ENCODE results near the gene TGIF1.
"Not testable (repeated sequence)": the region's sequence is repeated elsewhere in the genome, so short reads cannot be mapped to it uniquely, and the experiment has no call there.

TGIF1 gene

DNA sequence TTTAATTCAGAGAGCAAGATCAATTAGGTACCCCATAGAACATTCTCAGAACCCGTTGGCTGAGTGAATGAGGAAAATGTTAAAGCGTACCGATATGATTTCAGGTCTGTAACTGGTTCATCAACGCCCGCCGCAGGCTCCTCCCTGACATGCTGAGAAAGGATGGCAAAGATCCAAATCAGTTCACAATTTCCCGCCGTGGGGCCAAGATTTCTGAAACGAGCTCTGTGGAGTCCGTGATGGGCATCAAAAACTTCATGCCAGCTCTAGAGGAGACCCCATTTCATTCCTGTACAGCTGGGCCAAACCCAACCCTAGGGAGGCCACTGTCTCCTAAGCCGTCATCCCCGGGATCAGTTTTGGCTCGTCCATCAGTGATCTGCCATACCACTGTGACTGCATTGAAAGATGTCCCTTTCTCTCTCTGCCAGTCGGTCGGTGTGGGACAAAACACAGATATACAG is 7.3 kb downstream of the TGIF1 start:
- no peak for DNase-seq

DNA sequence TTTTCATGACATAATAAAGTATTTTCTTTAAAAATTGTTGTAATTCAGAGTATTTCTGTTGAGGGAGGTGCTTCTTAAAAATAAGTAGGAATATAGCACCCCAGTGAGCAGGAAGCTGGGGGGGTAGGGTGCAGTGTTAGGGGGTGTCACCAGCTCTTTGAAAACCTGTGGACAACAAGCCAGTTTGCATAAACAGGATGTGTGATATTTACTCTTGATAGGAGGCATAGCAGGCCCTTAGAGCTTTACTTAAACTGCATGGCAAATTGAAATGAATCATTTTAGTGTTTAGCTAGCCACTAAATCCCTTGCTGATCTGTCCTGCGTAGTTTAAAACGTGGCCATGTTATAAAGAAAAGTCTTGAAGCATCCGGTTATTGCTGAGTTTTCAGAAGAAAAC is 8.4 kb downstream of the TGIF1 start:
- DNase-seq, result no peak

DNA sequence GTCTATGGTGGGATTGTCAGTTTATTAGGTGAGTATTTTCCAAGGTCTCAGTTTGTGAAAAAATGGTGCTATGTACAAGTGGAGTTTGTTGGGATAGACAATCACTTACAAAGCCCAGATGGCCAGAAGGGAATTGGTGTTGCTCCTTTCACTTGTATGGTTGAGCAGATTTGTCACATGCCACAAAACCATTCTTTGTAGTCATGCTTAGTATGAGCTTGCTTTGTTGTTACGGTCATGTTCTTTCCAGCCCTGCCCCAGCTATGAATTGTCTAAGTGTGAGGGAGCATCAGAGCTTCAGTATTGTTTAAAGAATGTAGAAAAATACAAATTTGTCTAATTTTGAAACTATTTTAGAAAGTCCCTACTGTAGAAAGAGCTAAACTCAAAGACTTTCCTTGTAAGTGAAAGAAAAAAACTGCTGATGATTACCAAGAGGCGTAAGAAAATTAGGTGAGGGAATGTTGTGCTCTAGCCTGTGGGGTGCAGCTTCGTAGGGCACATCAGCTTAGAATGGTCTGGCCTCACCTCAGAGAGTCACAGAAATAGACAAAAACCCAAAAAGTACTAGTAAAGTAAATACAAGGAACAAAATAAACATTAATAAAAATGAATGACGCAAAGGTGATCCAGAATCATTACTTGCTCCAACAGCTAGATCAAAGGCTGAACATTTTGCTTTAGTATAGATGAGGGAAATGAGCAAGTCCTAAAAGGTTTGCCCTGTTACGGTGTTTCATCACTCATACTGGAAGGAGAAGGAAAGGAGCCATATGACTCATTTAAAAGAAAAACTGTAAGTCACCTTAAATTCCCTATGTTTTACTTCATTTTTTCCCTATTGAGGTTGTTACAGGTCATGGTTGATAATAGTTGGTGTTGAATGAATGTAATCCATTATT is 9.2 kb downstream of the TGIF1 start:
- DNase-seq, result peak; percentile 45

DNA sequence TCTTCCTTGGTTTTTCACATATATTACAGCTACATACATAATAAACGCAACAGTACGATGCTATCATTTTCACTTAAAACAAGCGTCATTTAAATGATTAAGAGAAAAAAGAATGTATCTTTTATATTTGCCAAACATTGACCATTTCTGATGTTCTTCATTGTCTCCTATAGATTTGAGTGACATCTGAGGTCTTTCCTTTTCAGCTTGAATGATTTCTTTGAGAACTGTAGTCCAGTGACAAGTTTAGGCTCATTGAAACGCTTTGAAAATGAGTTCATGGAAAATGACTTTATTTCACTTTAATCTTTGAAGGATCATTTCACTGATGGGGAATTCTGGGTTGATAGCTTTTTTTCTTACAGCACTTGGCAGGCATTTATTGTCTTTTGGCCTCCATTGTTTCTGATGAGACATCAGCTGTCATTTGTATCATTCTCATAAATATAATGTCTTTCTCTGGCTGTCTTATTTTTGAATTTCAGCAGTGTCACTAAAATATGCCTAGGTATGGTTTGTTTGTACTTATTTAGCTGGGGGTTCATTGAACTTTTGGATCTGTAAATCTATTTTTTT is 10.9 kb downstream of the TGIF1 start:
- DNase-seq, result no peak

DNA sequence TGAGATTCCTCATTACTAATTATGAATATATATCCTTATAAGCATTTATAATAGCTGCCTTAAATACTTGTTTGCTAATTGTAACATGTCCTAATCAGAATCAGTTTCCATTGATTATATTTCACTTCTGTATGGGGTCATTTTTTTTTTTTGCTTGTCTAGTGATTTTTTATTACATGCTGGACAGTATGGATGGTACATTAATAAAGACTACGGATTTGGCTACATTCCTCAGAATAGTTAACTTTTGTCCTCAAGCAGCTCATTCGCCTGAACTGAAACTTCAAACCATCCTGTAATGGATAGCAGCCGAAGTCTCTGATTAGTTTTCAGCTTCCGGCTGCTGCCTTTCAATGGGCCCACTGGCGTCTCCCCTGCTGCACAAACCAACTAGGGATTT is 11.7 kb downstream of the TGIF1 start:
- DNase-seq, result no peak

DNA sequence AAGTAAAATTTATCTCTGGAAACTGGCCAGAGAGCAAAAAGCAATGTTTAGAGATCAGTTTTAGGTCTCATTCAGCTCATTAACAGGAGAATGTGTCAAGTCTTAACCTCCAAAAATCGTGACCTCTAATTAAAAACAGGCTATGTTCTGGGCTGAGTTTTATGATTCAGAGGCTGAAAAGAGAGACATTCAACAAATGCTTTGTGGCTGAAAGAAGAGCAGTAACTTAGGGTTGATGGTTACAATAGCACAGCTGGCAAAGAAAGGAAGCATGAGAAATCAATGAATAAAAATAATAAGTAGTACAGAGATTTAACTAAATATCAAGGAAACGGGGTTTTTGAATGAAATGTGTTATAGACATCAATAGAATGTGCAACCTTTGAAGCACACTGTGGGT is 13.1 kb downstream of the TGIF1 start:
- DNase-seq, result peak; percentile 46

DNA sequence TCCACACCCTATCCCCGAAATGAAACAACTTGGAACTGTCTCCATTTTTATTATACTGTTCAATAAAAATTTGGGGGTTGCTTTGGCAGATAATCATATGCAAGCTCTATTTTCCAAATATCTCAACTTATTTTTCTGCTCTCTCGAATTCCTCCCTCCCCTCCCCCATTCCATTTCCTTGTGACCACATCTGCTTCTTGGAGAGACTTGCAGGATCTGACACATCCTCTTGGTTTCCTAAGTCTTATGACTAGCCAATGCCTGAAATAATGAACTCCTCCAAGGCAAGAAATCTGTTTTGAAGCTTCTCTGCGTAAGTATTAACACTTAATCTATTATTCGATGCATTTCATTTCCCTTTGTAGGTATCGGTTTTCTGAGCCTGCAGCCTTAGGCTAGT is 16.1 kb downstream of the TGIF1 start:
- no peak for DNase-seq

DNA sequence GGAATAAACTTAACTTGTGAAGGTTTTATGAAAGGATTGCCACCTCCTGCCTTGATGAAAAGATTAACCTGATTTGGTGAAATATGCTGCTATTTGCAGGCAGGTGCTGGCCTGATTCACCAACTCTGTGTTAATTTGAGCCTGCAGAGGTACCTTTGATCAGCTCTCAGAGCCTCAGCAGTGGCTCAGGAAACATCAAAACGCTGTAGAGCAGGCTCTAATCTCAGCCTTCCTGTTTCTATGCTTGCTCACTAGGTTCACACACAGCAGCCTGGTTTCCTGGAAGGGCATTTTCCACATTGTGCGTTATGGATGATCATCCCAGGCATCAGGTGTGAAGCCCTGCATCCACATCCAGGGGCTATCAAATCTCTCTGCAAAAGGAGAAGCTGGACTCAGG is 16.9 kb downstream of the TGIF1 start:
- no peak for DNase-seq

DNA sequence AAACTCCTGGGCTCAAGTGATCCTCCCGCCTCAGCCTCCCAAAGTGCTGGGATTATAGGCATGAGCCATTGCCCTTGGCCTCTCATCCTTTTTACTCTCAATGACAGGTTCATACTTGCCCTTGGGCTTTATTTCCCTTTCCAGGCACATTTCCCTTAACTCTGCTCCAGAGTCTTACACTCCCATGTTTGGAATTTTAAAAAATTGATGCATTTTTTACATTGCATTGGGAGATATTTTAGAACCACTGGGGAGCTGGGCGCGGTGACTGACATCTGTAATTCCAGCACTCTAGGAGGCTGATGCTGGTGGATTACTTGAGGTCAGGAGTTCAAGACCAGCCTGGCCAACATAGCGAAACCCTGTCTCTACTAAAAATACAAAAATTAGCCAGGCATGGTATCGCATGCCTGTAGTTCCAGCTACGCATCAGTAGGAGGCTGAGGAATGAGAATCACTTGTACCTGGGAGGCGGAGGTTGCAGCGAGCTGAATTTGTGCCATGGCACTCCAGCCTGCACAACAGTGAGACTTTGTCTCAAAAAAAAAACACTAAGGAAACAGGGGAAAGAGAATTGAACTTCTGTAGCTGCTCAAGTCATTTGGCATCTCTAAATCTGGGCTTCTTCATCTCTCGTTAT is 18.2 kb downstream of the TGIF1 start:
- DNase-seq, result no peak

DNA sequence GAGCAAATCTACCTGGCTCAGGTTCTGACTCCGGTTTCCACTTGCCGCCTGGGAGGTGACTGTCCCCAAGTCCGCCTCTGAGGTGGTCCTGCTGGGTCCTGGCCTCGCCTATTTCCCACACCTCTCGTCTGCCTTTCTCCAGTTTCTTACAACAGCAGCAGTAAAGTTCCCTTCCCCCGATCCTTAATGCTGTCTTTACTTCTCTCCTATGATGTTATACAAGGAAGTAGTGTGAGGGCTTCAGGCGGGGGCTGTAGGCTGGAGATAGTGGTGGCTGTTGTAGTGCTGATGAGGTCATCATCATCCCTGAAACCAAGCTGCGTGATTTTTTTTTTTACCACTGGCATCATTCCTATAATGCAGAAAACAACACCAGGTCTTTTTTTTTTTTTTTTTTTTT is 18.9 kb downstream of the TGIF1 start:
- DNase-seq, result no peak

DNA sequence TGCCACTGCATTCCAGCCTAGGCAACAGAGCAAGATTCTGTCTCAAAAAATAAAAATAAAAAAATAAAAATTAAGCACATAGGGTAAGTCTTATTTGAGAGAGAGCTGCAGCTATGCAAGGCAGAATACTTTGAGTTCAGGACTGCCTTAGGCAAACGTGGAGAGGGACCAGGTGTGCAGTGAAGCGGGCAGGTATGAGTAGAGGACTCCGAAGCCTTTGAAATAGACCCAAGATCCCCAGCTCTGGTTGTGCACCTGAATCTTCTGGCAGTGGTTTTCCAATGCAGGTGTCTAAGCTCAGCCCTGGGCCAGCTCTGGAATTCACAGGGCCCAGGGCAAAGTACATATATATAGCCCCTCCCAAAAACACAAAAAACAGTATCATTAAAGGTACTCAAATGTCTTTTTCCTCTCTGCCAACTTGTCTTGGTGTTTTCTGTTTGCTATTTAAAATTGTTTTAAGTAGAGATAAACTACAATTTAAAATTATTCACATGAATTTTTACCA is 21.2 kb downstream of the TGIF1 start:
- no peak for DNase-seq

DNA sequence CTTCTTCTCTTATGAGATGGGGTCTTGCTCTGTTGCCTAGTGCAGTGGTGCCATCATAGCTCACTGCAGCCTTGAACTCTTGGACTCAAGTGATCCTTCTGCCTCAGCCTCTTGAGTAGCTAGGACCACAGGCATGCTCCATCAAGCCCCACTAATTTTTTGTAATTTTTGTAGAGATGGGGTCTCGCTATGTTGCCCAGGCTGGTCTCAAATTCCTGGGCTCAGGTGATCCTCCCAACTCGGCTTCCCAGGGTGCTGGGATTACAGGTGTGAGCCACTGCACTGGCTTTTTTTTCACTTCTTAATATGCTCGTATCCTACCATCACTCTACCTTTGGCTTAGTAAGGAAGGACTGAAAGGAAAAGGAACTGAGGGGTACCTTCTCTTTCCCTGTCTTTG is 22.1 kb downstream of the TGIF1 start:
- DNase-seq, result not testable (repeated sequence)

DNA sequence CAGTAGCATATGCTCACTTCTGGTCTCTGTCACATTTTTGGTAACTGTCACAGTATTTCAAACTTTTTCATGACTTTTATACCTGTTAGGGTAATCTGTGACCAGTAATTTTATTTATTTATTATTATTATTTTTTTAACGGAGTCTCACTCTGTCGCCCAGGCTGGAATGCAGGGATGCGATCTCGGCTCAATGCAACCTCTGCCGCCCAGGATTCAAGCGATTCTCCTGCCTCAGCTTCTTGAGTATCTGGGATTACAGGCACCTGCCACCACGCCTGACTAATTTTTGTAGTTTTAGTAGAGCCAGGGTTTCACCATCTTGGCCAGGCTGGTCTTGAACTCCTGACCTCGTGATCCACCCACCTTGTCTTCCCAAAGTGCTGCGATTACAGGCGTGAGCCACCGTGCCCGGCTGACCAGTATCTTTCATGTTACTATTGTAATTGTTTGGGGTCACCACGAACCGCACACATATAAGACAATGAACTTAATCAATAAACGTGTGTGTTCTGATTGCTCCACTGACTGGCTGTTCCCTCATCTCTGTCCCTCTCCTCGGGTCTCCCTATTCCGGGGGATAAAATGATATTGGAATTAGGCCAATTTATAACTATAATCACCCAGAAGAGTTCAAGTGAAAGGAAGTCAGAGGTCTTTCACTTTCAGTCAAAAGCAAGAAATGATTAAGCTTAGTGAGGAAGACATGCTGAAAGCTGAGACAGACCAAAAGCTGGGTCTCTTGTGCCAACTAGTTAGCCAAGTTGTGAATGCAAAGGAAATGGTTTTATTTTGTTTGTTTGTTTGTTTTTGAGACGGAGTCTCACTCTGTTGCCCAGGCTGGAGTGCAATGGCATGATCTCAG is 22.9 kb downstream of the TGIF1 start:
- DNase-seq, result no peak

DNA sequence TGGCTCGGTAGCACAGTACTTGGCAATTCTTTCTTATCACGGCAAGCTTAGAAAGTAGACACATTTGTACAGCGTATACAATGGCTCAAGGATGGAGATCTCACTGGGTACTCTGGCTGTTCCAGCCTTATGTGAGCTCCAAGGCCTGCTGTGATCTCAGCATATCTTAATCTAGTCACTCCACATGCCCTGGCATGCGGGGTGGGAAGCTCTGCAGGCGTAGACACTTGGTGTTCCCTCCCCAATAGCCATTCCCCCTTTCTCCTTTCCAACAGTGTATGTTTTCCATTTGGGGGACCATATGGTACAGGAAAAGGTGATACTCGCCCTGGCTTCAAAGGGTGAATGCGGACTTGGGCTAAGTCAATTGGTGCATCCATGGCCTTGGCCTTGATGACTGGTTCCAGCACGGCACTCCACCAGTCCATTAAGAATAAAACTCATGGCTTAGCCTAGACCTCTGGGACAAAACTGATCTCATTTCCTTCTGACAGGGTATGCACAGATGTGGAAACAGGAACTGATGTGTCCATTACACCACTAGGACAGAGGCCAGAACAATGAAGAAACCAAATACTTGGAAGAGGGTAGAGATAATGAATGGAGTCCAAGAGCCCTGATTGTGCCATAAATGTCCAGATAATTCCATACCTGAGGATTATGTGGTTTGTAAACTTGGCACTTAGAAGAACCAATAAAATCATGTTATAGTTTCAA is 28.4 kb downstream of the TGIF1 start:
- no peak for DNase-seq

DNA sequence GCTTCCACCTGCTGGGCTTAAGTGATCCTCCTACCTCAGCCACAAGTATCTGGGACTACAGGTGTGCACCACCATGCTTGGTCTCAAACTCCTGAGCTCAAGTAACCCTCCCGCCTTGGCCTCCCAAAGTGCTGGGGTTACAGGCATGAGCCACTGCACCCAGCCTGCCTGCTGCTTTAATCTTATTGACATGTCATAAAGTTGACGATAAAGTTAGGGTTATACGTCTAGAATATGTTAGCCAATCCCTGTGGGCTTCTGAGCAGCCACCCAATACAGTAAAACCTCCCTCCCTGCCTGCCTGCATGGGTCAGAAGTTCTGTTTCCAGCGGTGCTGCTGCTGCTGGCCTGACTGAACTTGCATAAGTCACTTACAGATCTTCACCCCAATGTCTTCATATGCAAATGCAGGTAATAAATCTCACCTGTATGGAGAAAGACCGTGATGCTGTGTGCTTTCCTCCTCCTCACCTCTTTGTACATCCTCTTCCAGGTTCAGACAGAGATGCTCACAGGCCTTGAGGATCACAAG is 30.1 kb downstream of the TGIF1 start:
- DNase-seq, result no peak

DNA sequence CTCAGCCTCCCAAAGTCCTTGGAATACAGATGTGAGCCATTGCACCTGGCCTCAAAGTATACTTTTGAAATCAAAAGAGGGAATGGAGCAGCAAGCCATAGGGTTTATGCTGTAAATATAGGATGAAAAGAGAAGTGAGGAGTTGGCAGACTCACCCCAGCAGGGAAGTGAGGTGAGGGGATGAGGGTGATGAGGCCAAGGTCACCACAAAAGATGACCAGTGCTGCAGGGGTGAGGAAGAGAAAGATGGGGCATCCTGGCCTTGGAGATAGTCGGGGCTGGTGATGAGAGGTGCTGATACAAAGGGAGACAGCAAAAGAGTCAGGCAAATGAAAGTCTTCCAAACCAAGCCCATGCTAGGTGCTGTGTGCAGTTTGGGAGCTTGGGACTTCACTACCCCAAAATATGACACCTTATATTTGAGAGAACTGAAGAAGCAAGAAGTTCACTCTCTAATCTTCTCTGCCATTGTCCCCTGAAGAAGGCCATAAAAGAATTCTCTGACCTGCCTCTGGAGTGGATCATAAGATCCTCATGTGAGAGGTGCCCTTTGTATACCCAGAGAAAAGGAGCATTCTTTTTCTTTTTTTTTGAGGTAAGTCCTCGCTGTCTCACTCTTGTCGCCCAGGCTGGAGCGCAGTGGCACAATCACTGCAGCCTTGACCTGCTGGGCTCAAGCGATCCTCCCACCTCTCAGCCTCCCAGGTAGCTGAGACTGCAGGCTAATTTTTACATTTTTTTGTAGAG is 31.0 kb downstream of the TGIF1 start:
- DNase-seq, result no peak

DNA sequence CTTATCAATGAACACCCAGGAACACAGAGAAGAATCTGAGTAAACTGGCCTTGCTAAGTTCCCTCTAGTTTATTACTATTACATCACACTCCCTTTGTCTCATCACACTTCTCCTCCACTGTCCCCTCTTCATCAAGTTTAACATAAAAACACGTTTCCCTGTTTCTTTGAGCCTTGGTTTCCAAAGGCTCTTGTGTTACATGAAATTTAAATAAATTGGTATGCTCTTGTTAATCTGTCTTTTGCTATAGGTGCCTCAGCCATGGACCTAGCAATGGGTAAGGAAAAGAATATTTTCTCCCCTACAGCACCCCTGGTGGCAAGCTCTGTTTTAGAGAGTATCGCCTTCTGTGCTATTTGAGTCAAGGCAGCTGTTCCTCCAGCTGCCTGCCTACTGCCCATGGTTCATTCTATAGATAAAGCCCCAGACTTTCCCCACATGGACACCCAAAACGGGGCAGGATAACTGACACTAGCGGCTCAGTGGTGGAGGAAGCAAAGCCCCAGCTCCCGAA is 31.8 kb downstream of the TGIF1 start:
- peak; percentile 56 for DNase-seq

DNA sequence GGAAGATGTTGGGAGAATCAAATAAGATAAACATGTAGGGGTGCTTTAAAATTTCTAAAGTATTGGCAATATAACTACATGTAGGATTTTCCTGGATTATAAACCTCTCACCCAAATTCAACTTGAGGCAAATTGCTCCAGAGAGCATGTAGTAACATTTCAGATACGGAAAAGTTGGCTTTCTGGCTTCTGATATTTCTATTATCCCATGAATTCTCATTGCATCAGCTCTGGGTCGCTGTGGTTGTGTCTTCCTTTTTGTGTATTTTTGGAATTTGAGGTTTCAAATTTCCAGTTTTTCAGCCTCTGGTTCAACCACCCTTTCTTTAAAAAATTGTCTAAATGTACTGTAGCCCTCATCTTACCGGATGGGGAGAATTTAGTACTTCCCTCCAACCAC is 32.3 kb downstream of the TGIF1 start:
- DNase-seq, result no peak

DNA sequence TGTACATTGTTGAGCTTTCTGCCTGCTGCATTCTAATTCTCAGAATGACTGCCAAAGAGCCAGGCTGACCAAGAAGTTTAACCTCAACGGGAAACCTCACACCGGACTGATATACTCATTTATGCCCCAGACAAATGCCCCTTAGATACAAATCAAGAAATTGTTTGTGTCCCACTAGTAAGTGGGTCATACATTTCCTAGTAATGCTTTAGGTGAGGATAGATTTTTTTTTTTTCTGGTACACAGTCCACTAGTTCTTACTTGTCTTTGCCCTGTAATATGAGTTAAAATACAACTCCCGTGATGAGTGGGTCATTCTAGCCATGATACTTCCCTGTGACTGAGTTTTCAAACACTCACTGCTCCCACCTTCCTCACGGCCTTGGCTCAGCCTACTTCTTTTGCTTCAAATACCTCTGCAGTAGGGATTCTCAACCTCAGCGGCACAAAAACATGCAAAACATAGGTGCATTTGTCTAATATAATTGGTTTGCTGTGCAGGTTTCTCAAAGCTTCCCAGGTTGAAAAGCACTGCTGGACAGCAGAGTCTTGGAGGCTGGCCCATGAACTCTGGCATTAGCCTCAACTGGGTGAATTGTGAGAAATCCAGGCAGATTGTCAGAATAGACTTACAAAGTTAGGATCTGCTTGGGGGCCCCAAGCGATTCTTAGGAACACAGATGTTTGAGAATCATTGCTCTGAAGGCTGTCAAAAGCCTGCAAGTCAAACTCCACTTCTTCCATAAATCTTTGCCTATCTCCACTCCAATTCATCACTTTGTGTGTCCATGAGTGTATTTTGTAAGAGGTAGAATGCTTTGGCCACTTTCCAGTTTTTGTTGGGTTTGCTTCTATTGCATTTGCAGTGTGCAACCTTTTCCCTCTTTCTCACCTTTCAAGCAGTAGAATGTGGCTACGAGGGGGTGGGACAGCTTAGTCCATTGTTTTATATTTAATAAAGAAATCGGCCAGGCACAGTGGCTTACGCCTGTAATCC is 35.5 kb downstream of the TGIF1 start:
- no peak for DNase-seq

DNA sequence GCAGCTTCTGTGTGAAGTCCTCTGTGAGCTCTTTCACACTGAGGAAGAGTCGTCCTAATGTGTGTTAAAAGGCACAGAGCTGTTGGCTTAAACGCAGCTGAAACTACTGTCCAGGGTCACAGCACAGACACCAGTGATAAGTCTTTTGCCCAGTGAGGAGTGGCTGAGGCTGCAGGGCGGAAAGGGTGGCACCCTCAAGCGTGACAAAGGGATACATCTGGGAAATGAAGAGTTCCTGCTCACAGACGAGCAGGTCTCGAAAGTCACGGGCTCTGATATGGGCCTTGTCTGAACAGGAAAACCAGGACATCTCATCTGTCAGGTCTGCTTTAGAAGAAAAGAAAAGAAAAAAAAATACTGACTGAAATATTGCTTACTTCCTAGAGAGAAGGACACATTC is 36.5 kb downstream of the TGIF1 start:
- no peak for DNase-seq
